ENCODE data around the gene DOHH.

DOHH gene

GRCh38 chr19:3518255-3518654 is 17.8 kb upstream of the DOHH start:
- Histone ChIP-seq H3F3A (ENCODE audit: low read depth) (no peaks in the 10 kb centered on the region), H2AFZ (ENCODE audit: low read length) (no peak overlapping the region), H3K4me1 (ENCODE audit: insufficient read depth, low read length, poor library complexity, severe bottlenecking) (no peaks in the 10 kb centered on the region), H3K79me2 (ENCODE audit: insufficient read depth, low read length) (peaks cover 93% of the 10 kb centered on the region), H3K4me2 (ENCODE audit: low read depth, low read length, poor library complexity, severe bottlenecking) (no peak overlapping the region), H3K4me3 (ENCODE audit: low read length, poor library complexity, severe bottlenecking) (no peak overlapping the region), H3K36me3 (ENCODE audit: insufficient read depth, low read length) (peaks cover 35% of the 10 kb centered on the region; the same call in 1 of the 2 replicates), H3K9me3 (ENCODE audit: insufficient read depth, low read depth, low read length) (no peaks in the 10 kb centered on the region), H3K27me3 (ENCODE audit: insufficient read depth, low read length, poor library complexity, severe bottlenecking) (no peaks in the 10 kb centered on the region), H3K9me2 (replicated peaks; ENCODE audit: low read depth, low read length) (no peaks in the 10 kb centered on the region), H4K20me1 (ENCODE audit: insufficient read depth, low read length, poor library complexity, severe bottlenecking) (peaks cover 58% of the 10 kb centered on the region), H3K9ac (ENCODE audit: low read depth, low read length, poor library complexity, severe bottlenecking) (no peak overlapping the region)
- TF ChIP-seq EZH2phosphoT487 (IDR thresholded peaks at IDR 0.05; ENCODE audit: borderline replicate concordance) (no peak), CTCF (conservative IDR thresholded peaks at IDR 0.05; ENCODE audit: low read length) (no peak)

DNA sequence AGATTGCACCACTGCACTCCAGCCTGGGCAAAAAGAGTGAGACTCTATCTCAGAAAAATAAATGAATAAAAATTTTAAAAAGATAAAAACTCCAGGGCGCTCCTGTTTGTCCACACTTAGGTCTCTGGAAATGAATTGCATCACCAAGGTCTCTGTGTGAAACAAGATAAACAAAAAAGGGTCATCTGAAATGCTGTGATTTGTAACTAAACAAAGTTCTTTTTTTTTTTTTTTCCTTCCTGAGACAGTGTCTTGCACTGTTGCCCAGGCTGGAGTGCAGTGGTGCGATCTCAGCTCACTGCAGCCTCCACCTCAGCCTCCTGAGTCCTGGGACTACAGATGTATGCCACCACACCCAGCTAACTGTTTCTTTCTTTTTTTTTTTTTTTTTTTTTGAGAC is 17.2 kb upstream of the DOHH start:
- H3F3A ChIP-seq (ENCODE audit: low read depth): no peaks in the 10 kb centered on the region
- peaks cover 99% of the 10 kb centered on the region for H3K79me2 ChIP-seq (ENCODE audit: insufficient read depth, low read length)
- no peaks in the 10 kb centered on the region for H3K27me3 ChIP-seq (ENCODE audit: insufficient read depth, low read length, poor library complexity, severe bottlenecking)
- H4K20me1 ChIP-seq (ENCODE audit: insufficient read depth, low read length, poor library complexity, severe bottlenecking): peaks cover 64% of the 10 kb centered on the region
- no peaks in the 10 kb centered on the region for H3K9me3 ChIP-seq (ENCODE audit: insufficient read depth, low read depth, low read length)
- H3K9ac ChIP-seq (ENCODE audit: low read depth, low read length, poor library complexity, severe bottlenecking): no peak overlapping the region
- H3K4me1 ChIP-seq (ENCODE audit: insufficient read depth, low read length, poor library complexity, severe bottlenecking): no peaks in the 10 kb centered on the region
- H2AFZ ChIP-seq (ENCODE audit: low read length): no peak overlapping the region
- H3K36me3 ChIP-seq (ENCODE audit: insufficient read depth, low read length): peaks cover 29% of the 10 kb centered on the region; the same call in 1 of the 2 replicates
- TF ChIP-seq CTCF (conservative IDR thresholded peaks at IDR 0.05; ENCODE audit: low read length) (no peak), EZH2phosphoT487 (IDR thresholded peaks at IDR 0.05; ENCODE audit: borderline replicate concordance) (no peak)
- H3K4me3 ChIP-seq (ENCODE audit: low read length, poor library complexity, severe bottlenecking): no peak overlapping the region
- H3K4me2 ChIP-seq (ENCODE audit: low read depth, low read length, poor library complexity, severe bottlenecking): no peak overlapping the region
- H3K9me2 ChIP-seq (replicated peaks; ENCODE audit: low read depth, low read length): no peaks in the 10 kb centered on the region

GRCh38 chr19:3516675-3517207 is 16.3 kb upstream of the DOHH start:
- H3K79me2 ChIP-seq (ENCODE audit: insufficient read depth, low read length): peaks cover 99% of the 10 kb centered on the region
- H4K20me1 ChIP-seq (ENCODE audit: insufficient read depth, low read length, poor library complexity, severe bottlenecking): peaks cover 67% of the 10 kb centered on the region
- H3K4me1 ChIP-seq (ENCODE audit: insufficient read depth, low read length, poor library complexity, severe bottlenecking): no peaks in the 10 kb centered on the region
- no peaks in the 10 kb centered on the region for H3F3A ChIP-seq (ENCODE audit: low read depth)
- no peaks in the 10 kb centered on the region for H3K9me2 ChIP-seq (replicated peaks; ENCODE audit: low read depth, low read length)
- no peak overlapping the region for H2AFZ ChIP-seq (ENCODE audit: low read length)
- TF ChIP-seq CTCF (conservative IDR thresholded peaks at IDR 0.05; ENCODE audit: low read length): no peak
- no peak for TF ChIP-seq EZH2phosphoT487 (IDR thresholded peaks at IDR 0.05; ENCODE audit: borderline replicate concordance)
- H3K9me3 ChIP-seq (ENCODE audit: insufficient read depth, low read depth, low read length): no peaks in the 10 kb centered on the region
- H3K4me2 ChIP-seq (ENCODE audit: low read depth, low read length, poor library complexity, severe bottlenecking): no peak overlapping the region
- peaks cover 21% of the 10 kb centered on the region; the same call in 1 of the 2 replicates for H3K36me3 ChIP-seq (ENCODE audit: insufficient read depth, low read length)
- no peak overlapping the region for H3K9ac ChIP-seq (ENCODE audit: low read depth, low read length, poor library complexity, severe bottlenecking)
- no peak overlapping the region for H3K4me3 ChIP-seq (ENCODE audit: low read length, poor library complexity, severe bottlenecking)
- no peaks in the 10 kb centered on the region for H3K27me3 ChIP-seq (ENCODE audit: insufficient read depth, low read length, poor library complexity, severe bottlenecking)
